GM10847 (cell line): Measurements from ENCODE around the gene TSPAN33.

Experiments used
- POLR2A ChIP-seq: IDR thresholded peaks from 2 replicates; pipeline ENCODE4 v1.6.1; 2011; ENCODE audit not compliant: insufficient read length; ENCODE audit errors: extremely low read depth

Gene TSPAN33

GRCh38 chr7:129209067-129209926, 64.8 kb downstream of the TSPAN33 start:
- no peak for TF ChIP-seq POLR2A

GRCh38 chr7:129210256-129210988, 65.9 kb downstream of the TSPAN33 start:
- TF ChIP-seq POLR2A, result no peak

- TF ChIP-seq POLR2A, result no peak
Observed at GRCh38 chr7:129210989-129211312, 66.4 kb downstream of the TSPAN33 start.

- no peak for TF ChIP-seq POLR2A
Observed at GRCh38 chr7:129212126-129212525, 67.6 kb downstream of the TSPAN33 start.

GRCh38 chr7:129212596-129212995, 68.1 kb downstream of the TSPAN33 start:
- no peak for TF ChIP-seq POLR2A

- no peak for TF ChIP-seq POLR2A
Observed at GRCh38 chr7:129213828-129214227, 69.3 kb downstream of the TSPAN33 start.

- TF ChIP-seq POLR2A, result no peak
Observed at GRCh38 chr7:129218514-129219062, 74.1 kb downstream of the TSPAN33 start.
